Measurements from ENCODE around the gene PPP2R2D.

DNA sequence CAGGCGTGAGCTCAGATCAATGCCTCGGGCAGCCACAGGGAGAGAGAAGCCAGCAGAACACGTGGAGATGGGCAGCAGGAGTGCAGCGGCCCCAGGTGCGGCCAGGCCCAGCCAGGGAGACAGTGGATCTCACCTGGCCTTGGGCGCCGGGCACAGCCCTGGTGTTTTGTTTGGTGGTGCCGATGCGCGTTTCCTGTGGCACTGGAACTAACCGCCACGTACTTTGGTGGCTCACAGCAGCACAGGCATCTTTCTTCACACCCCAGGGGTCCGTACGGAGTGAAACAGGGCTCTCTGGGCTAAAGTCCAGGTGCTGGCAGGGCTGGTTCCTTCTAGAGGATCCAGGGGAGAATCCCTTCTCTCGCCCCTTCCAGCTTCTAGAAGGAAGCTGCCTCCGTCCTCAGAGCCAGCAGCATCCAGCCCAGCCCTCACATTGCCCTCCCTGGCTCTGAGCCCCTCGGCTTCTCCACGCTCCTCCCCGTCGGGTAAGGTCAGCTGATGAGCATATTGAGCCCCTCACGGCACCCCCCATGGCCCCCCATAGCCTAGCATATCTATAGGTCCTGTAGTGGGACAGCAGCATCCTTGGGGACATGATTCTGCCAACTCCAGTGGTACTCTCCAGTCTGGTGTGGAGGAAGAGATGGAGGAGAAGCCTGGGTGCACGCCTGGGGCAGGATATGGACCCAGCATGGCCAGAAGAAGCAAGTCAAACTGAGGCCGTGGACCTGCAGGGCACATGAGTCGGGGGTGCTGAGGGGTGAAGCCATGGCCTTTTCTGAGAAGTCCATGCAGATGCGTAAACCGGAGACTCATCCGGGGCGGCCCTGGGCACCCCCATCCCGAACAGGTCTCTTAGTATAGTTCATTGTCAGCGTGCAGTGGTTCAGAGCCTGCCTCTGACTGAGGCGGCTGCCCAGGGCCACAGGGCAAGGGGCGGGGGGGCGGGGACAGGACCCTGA is 43.4 kb upstream of the PPP2R2D start:
- no peak for TF ChIP-seq ISL1 (CRISPR knock-in tag; IDR thresholded peaks at IDR 0.05)
- TF ChIP-seq, protein P1, sequence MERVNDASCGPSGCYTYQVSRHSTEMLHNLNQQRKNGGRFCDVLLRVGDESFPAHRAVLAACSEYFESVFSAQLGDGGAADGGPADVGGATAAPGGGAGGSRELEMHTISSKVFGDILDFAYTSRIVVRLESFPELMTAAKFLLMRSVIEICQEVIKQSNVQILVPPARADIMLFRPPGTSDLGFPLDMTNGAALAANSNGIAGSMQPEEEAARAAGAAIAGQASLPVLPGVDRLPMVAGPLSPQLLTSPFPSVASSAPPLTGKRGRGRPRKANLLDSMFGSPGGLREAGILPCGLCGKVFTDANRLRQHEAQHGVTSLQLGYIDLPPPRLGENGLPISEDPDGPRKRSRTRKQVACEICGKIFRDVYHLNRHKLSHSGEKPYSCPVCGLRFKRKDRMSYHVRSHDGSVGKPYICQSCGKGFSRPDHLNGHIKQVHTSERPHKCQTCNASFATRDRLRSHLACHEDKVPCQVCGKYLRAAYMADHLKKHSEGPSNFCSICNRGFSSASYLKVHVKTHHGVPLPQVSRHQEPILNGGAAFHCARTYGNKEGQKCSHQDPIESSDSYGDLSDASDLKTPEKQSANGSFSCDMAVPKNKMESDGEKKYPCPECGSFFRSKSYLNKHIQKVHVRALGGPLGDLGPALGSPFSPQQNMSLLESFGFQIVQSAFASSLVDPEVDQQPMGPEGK (CRISPR knock-in tag; IDR thresholded peaks at IDR 0.05; ENCODE audit: borderline replicate concordance) = no peak
- TF ChIP-seq GLIS3 (CRISPR knock-in tag; IDR thresholded peaks at IDR 0.05) = no peak
- TF ChIP-seq, protein P2, sequence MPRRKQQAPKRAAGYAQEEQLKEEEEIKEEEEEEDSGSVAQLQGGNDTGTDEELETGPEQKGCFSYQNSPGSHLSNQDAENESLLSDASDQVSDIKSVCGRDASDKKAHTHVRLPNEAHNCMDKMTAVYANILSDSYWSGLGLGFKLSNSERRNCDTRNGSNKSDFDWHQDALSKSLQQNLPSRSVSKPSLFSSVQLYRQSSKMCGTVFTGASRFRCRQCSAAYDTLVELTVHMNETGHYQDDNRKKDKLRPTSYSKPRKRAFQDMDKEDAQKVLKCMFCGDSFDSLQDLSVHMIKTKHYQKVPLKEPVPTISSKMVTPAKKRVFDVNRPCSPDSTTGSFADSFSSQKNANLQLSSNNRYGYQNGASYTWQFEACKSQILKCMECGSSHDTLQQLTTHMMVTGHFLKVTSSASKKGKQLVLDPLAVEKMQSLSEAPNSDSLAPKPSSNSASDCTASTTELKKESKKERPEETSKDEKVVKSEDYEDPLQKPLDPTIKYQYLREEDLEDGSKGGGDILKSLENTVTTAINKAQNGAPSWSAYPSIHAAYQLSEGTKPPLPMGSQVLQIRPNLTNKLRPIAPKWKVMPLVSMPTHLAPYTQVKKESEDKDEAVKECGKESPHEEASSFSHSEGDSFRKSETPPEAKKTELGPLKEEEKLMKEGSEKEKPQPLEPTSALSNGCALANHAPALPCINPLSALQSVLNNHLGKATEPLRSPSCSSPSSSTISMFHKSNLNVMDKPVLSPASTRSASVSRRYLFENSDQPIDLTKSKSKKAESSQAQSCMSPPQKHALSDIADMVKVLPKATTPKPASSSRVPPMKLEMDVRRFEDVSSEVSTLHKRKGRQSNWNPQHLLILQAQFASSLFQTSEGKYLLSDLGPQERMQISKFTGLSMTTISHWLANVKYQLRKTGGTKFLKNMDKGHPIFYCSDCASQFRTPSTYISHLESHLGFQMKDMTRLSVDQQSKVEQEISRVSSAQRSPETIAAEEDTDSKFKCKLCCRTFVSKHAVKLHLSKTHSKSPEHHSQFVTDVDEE (CRISPR knock-in tag; IDR thresholded peaks at IDR 0.05) = no peak
- TF ChIP-seq, protein P3, sequence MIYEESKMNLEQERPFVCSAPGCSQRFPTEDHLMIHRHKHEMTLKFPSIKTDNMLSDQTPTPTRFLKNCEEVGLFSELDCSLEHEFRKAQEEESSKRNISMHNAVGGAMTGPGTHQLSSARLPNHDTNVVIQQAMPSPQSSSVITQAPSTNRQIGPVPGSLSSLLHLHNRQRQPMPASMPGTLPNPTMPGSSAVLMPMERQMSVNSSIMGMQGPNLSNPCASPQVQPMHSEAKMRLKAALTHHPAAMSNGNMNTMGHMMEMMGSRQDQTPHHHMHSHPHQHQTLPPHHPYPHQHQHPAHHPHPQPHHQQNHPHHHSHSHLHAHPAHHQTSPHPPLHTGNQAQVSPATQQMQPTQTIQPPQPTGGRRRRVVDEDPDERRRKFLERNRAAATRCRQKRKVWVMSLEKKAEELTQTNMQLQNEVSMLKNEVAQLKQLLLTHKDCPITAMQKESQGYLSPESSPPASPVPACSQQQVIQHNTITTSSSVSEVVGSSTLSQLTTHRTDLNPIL (CRISPR knock-in tag; IDR thresholded peaks at IDR 0.05; ENCODE audit: low read depth) = no peak
- TF ChIP-seq TOX (CRISPR knock-in tag; IDR thresholded peaks at IDR 0.05; ENCODE audit: borderline replicate concordance) = no peak

Data from SK-N-SH treated with all-trans-retinoic acid at 6 μM for 48 hours (cell line).